Activated B cell treated with CpG ODN at 0.5 μM for 24 hours (primary cell): ENCODE data around the gene TMC1. TPM values are rescaled to one million over a fixed set of nuclear protein-coding genes. Genes with fewer than 3 reads are reported as not detected.

Source experiments
- ATAC-seq: fragments of 200-7000 bp; cut with Tn5 transposase; one replicate; pipeline ENCODE4 v1.10.0; 2021; ENCODE audit warnings: low read depth, mild to moderate bottlenecking, moderate library complexity
- CTCF ChIA-PET: fragments of 350-600 bp; sonication (Branson Sonifier 250); formaldehyde crosslinking; loops from one replicate; lab custom pipeline; 2021; ENCODE audit warnings: antibody characterized with exemption; lab: Charles Lee
- POLR2A ChIA-PET: fragments of 350-600 bp; sonication (Branson Sonifier 250); formaldehyde crosslinking; loops from one replicate; lab custom pipeline; 2021; ENCODE audit warnings: antibody characterized with exemption; lab: Charles Lee
- DNase-seq: peaks from one replicate; pipeline ENCODE4 v3.0.0; 2022
- H3K27ac Mint-ChIP-seq: one replicate; pipeline ENCODE4 v1.8.0; 2020; ENCODE audit warnings: mixed read lengths
- H3K27me3 Mint-ChIP-seq: one replicate; pipeline ENCODE4 v1.8.0; 2021; ENCODE audit warnings: mixed read lengths
- H3K36me3 Mint-ChIP-seq: one replicate; pipeline ENCODE4 v1.8.0; 2021; ENCODE audit warnings: low read depth, mixed read lengths
- H3K4me1 Mint-ChIP-seq: one replicate; pipeline ENCODE4 v1.8.0; 2021; ENCODE audit warnings: mixed read lengths
- H3K4me3 Mint-ChIP-seq: one replicate; pipeline ENCODE4 v1.8.0; 2020; ENCODE audit warnings: mild to moderate bottlenecking, mixed read lengths
- H3K9me3 Mint-ChIP-seq: one replicate; pipeline ENCODE4 v1.8.0; 2020; ENCODE audit warnings: mixed read lengths
- intact Hi-C: fragments of 100-400 bp; cut with micrococcal nuclease; formaldehyde crosslinking; loops from one replicate; pipeline ENCODE4 v1.15.1; 2024
- total RNA-seq: library from RNA; stranded (reverse); gene quantifications from 2 replicates; pipeline ENCODE4 v1.2.3, GENCODE V29; 2022
- TF ChIP-seq, protein P1 (sequence below): fragments of 200-600 bp; IDR thresholded peaks from one replicate; pipeline ENCODE4 v1.8.0; 2022; ENCODE audit warnings: antibody characterized with exemption, mild to moderate bottlenecking

The TMC1 gene
- total RNA-seq, 1 donor from 2014 or later, result not detected

DNA sequence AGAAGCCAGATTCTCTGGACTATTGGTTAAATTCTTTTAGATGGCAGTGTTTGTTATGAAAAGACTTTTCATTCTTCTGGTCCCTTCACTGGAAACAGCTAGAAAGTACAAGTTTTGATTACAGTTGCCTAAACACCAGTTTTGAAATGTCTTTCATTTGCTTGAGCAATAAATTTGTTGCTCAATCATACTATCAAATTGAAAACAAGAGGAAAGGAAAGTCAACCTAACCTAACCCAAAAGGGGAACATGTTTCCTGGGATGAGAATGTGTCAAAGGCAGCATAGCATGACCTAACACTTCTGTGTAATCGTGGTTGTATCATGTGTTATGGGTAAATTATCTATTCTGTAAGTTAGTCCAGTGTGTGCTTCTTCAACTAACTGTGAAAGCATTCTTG lies 213.2 kb downstream of the TMC1 start:
- Mint-ChIP-seq H3K9me3 (no peaks in the 10 kb centered on the region), H3K4me1 (no peaks in the 10 kb centered on the region), H3K36me3 (no peaks in the 10 kb centered on the region), H3K4me3 (no peak overlapping the region), H3K27ac (no peak overlapping the region), H3K27me3 (peaks cover 3% of the 10 kb centered on the region)
- TF ChIP-seq, protein P1, sequence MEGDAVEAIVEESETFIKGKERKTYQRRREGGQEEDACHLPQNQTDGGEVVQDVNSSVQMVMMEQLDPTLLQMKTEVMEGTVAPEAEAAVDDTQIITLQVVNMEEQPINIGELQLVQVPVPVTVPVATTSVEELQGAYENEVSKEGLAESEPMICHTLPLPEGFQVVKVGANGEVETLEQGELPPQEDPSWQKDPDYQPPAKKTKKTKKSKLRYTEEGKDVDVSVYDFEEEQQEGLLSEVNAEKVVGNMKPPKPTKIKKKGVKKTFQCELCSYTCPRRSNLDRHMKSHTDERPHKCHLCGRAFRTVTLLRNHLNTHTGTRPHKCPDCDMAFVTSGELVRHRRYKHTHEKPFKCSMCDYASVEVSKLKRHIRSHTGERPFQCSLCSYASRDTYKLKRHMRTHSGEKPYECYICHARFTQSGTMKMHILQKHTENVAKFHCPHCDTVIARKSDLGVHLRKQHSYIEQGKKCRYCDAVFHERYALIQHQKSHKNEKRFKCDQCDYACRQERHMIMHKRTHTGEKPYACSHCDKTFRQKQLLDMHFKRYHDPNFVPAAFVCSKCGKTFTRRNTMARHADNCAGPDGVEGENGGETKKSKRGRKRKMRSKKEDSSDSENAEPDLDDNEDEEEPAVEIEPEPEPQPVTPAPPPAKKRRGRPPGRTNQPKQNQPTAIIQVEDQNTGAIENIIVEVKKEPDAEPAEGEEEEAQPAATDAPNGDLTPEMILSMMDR, result no peak
- DNase-seq (no peak), ATAC-seq (no peak)
- POLR2A ChIA-PET, result no interaction called here
- intact Hi-C loops, result no loop called here
- CTCF ChIA-PET, result no interaction called here

DNA sequence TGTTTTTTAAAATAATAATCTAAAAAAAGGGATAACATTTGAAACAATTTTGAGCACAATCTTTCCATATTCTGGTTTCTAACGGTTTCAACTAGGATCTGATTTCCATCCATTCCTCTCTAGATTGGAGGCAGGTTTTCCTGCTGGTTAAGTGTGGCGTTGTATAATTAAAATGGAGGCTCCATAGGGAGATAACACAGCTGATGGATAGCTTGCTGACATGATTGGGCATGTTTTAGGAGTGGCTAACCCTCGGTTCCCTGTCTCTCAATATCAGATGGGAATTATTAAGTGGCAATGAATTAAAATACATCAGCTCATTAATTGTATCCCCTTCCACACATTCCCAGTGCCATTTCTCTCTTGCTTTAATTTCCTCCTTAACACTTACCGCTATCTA lies 222.4 kb downstream of the TMC1 start:
- Mint-ChIP-seq H3K27ac (no peak overlapping the region), H3K4me3 (no peak overlapping the region), H3K36me3 (no peaks in the 10 kb centered on the region), H3K27me3 (no peaks in the 10 kb centered on the region), H3K4me1 (no peaks in the 10 kb centered on the region), H3K9me3 (no peaks in the 10 kb centered on the region)
- DNase-seq, result no peak
- intact Hi-C loops, result no loop called here
- no peak for ATAC-seq
- POLR2A ChIA-PET, result no interaction called here
- TF ChIP-seq, protein P1, result no peak
- CTCF ChIA-PET, result no interaction called here

DNA sequence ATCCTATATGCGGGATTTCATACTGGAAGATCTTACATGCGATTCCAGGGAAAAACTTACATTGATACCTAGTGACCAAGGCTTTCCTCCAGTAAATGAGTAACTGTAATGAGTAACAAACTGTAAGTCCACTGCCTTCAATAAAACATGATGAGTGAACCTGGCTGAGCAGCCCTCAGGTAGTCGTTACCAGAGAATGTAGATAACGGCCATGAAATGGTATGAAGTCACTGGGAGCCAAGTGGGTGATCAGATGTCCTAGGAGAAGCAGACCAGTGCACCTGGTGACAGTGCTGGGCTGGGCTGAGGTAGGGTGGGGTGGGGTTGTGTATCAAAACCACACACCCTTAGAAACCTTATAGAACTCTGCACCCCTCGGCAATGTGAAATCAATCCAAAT lies 227.9 kb downstream of the TMC1 start:
- no peaks in the 10 kb centered on the region for H3K36me3 Mint-ChIP-seq
- no peaks in the 10 kb centered on the region for H3K27me3 Mint-ChIP-seq
- TF ChIP-seq, protein P1, result no peak
- DNase-seq (no peak), ATAC-seq (no peak)
- no peak overlapping the region for H3K4me3 Mint-ChIP-seq
- intact Hi-C loops, result no loop called here
- no peaks in the 10 kb centered on the region for H3K4me1 Mint-ChIP-seq
- no peak overlapping the region for H3K27ac Mint-ChIP-seq
- no peaks in the 10 kb centered on the region for H3K9me3 Mint-ChIP-seq
- ChIA-PET POLR2A (no interaction called here), CTCF (no interaction called here)

DNA sequence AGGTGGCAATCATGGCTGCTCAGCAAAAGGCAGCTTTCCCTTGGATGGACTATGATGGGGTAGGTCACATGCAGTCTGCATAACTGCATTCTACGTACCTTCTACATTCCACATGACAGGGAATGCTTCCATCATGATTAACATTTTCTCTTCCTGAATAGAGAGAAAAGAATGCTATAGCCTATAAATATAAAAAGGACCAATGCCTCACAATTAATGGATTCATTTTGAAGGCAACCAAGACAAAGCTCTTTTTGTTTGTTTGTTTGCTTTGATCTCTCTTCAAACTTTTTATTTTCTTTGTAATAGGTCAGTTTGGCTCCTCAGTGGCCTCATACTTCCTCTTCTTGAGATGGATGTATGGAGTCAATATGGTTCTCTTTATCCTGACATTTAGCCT lies 230.1 kb downstream of the TMC1 start:
- no peaks in the 10 kb centered on the region for H3K4me1 Mint-ChIP-seq
- intact Hi-C loops, result loop anchor here (5.0 kb wide), 1 partner anchor 469 kb away; no protein-coding TSS in a partner anchor
- H3K36me3 Mint-ChIP-seq, result no peaks in the 10 kb centered on the region
- TF ChIP-seq, protein P1, result no peak
- no peak overlapping the region for H3K4me3 Mint-ChIP-seq
- ATAC-seq, result no peak
- DNase-seq, result no peak
- ChIA-PET POLR2A (no interaction called here), CTCF (no interaction called here)
- H3K27me3 Mint-ChIP-seq, result no peaks in the 10 kb centered on the region
- H3K27ac Mint-ChIP-seq, result no peak overlapping the region
- H3K9me3 Mint-ChIP-seq, result no peaks in the 10 kb centered on the region

DNA sequence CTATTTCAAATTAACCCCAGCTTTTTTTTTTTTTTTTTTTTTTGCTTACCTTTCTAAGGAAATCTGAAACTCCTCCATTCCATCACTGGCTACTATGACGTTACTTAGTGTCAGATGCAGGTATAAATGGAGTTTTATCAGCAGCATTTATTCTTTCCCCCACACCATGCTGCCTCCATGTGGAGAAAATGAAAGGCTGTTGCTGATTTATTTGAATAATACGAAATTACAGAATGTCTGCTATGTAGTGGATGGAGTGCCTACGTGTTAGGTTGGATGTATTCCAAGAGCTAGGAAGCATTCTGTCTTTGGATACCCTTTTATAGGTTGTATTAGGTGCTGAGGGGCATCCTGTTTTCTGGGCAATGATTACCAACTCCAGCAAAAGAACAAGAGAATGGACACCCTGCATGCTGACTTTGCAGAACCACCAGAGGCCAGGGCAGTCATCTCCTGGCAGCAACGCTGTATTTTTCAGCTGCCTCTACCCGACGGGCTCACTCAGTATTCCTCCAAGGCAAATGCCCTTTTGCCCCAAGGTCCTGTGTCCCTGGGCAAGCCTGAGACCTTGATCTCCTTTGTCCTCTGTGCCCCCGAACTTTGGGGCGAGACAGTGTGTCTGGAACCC lies 232.0 kb downstream of the TMC1 start:
- Mint-ChIP-seq H3K4me3 (no peak overlapping the region), H3K4me1 (no peaks in the 10 kb centered on the region), H3K27ac (no peak overlapping the region), H3K9me3 (no peaks in the 10 kb centered on the region), H3K27me3 (no peaks in the 10 kb centered on the region), H3K36me3 (no peaks in the 10 kb centered on the region)
- ATAC-seq (no peak), DNase-seq (no peak)
- TF ChIP-seq, protein P1, result no peak
- POLR2A ChIA-PET, result no interaction called here
- intact Hi-C loops, result loop anchor here (5.0 kb wide), 1 partner anchor 471 kb away; no protein-coding TSS in a partner anchor
- CTCF ChIA-PET, result interaction anchor here (1.2 kb wide), 1 partner anchor 473 kb away, joined by 5 read pairs; no protein-coding TSS in a partner anchor
